Mesenchymal stem cell (in vitro differentiated cells and primary cell): Measurements from ENCODE around the gene FBXO31.

Experiments used
- DNase-seq: peaks from one replicate; pipeline ENCODE4 v3.0.0-alpha.2; 2013
- H2AFZ ChIP-seq: one replicate; pipeline ENCODE4 v1.6.1; 2013; ENCODE audit warnings: low read depth, mild to moderate bottlenecking, control low read depth, inconsistent platforms, low read length, moderate library complexity
- H2AK5ac ChIP-seq: 2 replicates; pipeline ENCODE4 v1.6.1; 2013; ENCODE audit warnings: low read length, moderate library complexity, mild to moderate bottlenecking, inconsistent platforms; ENCODE audit not compliant: severe bottlenecking
- H2BK120ac ChIP-seq: one replicate; pipeline ENCODE4 v1.6.1; 2013; ENCODE audit warnings: low read depth, mild to moderate bottlenecking, inconsistent platforms, low read length, moderate library complexity
- H2BK12ac ChIP-seq, 2 experiments: one replicate each; pipeline ENCODE4 v1.6.1; 2013; ENCODE audit warnings: inconsistent platforms in 2 of 2, low read length in 2 of 2, mild to moderate bottlenecking in 2 of 2, moderate library complexity in 2 of 2, control low read depth in 1 of 2
- H2BK15ac ChIP-seq: one replicate; pipeline ENCODE4 v1.6.1; 2013; ENCODE audit warnings: mild to moderate bottlenecking, low read depth, inconsistent platforms; ENCODE audit not compliant: poor library complexity, severe bottlenecking
- H2BK5ac ChIP-seq: 2 replicates; pipeline ENCODE4 v1.6.1; 2013; ENCODE audit warnings: low read depth, mild to moderate bottlenecking, low read length, control low read depth, inconsistent platforms; ENCODE audit not compliant: poor library complexity, severe bottlenecking
- H3K14ac ChIP-seq, 2 experiments: one replicate each; pipeline ENCODE4 v1.6.1; 2013; ENCODE audit warnings: inconsistent platforms in 2 of 2, low read length in 2 of 2, control low read depth in 1 of 2, mild to moderate bottlenecking in 1 of 2, moderate library complexity in 1 of 2
- H3K18ac ChIP-seq, 2 experiments: one replicate each; pipeline ENCODE4 v1.6.1; 2013; ENCODE audit warnings: inconsistent platforms in 2 of 2, low read length in 2 of 2, control low read depth in 1 of 2, low read depth in 1 of 2, mild to moderate bottlenecking in 1 of 2
- H3K23ac ChIP-seq, 2 experiments: one replicate each; pipeline ENCODE4 v1.6.1; 2013; ENCODE audit warnings: inconsistent platforms in 2 of 2, low read length in 2 of 2, mild to moderate bottlenecking in 2 of 2, moderate library complexity in 2 of 2, control low read depth in 1 of 2
- H3K27ac ChIP-seq: 2 replicates; pipeline ENCODE4 v1.5.1; 2013; ENCODE audit warnings: mild to moderate bottlenecking, moderate library complexity, low read length, control low read depth, inconsistent platforms; ENCODE audit not compliant: poor library complexity, severe bottlenecking
- H3K27me3 ChIP-seq, 2 experiments: 2 replicates each; pipeline versions ENCODE4 v1.6.1 to v1.7.0; 2013; ENCODE audit warnings: low read length in 2 of 2, mild to moderate bottlenecking in 2 of 2, moderate library complexity in 2 of 2, control low read depth in 1 of 2, inconsistent platforms in 1 of 2; ENCODE audit not compliant: control insufficient read depth in 1 of 2, insufficient read depth in 1 of 2
- H3K36me3 ChIP-seq, 2 experiments: 2 replicates each; pipeline versions ENCODE4 v1.6.1 to v1.7.0; 2013; ENCODE audit warnings: low read length in 2 of 2, control low read depth in 1 of 2, inconsistent platforms in 1 of 2, low read depth in 1 of 2, mild to moderate bottlenecking in 1 of 2; ENCODE audit not compliant: insufficient read depth in 2 of 2, control insufficient read depth in 1 of 2
- H3K4ac ChIP-seq, 2 experiments: one replicate each; pipeline ENCODE4 v1.6.1; 2013; ENCODE audit warnings: inconsistent platforms in 2 of 2, low read length in 2 of 2, mild to moderate bottlenecking in 2 of 2, moderate library complexity in 2 of 2, control low read depth in 1 of 2, low read depth in 1 of 2
- H3K4me1 ChIP-seq: 2 replicates; pipeline ENCODE4 v1.6.1; 2013; ENCODE audit warnings: low read depth, low read length, control low read depth; ENCODE audit not compliant: control insufficient read depth, insufficient read depth
- H3K4me2 ChIP-seq: 2 replicates; pipeline ENCODE4 v1.6.1; 2013; ENCODE audit warnings: low read length, mild to moderate bottlenecking, inconsistent platforms; ENCODE audit not compliant: poor library complexity, severe bottlenecking
- H3K4me3 ChIP-seq, 2 experiments: 2 replicates each; pipeline versions ENCODE4 v1.5.1 to v1.7.0; 2013; ENCODE audit warnings: low read length in 2 of 2, mild to moderate bottlenecking in 2 of 2, control low read depth in 1 of 2, low read depth in 1 of 2; ENCODE audit not compliant: insufficient read depth in 1 of 2
- H3K79me1 ChIP-seq: replicated peaks from 2 replicates; pipeline ENCODE4 v1.6.1; 2013; ENCODE audit warnings: mild to moderate bottlenecking, control low read depth, low read length, inconsistent platforms; ENCODE audit not compliant: poor library complexity, severe bottlenecking
- H3K9ac ChIP-seq: 2 replicates; pipeline ENCODE4 v1.7.0; 2013; ENCODE audit warnings: mild to moderate bottlenecking, low read length, moderate library complexity
- H3K9me3 ChIP-seq: 2 replicates; pipeline ENCODE4 v1.7.0; 2013; ENCODE audit warnings: mild to moderate bottlenecking, low read length; ENCODE audit not compliant: control insufficient read depth
- H4K8ac ChIP-seq: one replicate; pipeline ENCODE4 v1.6.1; 2013; ENCODE audit warnings: inconsistent platforms, mild to moderate bottlenecking, low read length, moderate library complexity
- H4K91ac ChIP-seq: one replicate; pipeline ENCODE4 v1.6.1; 2013; ENCODE audit warnings: mild to moderate bottlenecking, low read length, inconsistent platforms
- WGBS: methylation state at CpG from one replicate; pipeline ENCODE4 v1.1.7; 2013; ENCODE audit warnings: mixed read lengths; 5-methylcytosine and 5-hydroxymethylcytosine counted together

The FBXO31 gene

DNA sequence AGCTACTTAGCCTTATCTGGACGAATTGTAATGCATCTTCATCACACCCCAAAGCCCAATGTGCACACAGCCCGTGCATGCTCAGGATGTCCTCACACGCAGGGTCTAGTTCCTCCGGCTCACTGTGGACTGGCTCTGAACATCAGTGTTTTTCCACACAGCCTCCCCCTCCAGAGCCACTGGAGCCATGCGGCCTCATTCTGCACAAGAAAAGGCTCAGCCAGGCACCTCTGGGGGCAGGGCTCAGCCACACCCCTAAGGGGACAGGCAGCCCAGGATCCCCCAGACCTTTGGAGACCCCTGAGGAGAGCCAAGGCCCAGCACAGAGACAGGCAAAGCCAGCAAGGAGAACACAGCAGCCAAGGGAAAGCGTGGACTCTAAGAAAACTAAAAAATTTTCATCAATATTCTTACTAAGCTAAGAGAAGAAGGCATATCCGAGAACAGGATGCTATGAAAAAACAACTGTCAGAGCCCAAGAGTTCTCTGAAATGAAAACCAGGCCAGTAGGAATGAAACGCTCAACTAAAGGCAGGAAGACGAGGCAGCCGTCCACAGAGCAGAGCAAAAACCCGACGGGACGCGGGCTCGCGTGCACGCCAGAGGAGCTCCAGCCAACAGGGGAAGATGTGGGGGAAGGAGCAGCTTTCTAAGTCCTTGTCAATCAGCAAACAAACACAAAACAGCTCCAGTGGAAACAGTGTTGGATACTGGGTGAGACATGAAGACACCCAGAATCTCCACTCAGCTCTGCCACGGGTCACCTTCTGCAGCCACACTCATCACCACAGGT, 43.0 kb upstream of the FBXO31 start:
- no peak for DNase-seq
- no peaks in the 10 kb centered on the region for H3K9me3 ChIP-seq
- 83% methylated on average over 12 of the region's 18 CpGs for WGBS
- no peak overlapping the region for H3K9ac ChIP-seq
- H2AK5ac ChIP-seq, result no peak overlapping the region
- no peak overlapping the region for H3K18ac ChIP-seq
- no peak overlapping the region for H2BK15ac ChIP-seq
- H2BK12ac ChIP-seq, result no peak overlapping the region
- no peak overlapping the region for H3K4ac ChIP-seq
- H4K91ac ChIP-seq, result no peak overlapping the region
- H3K27ac ChIP-seq, result no peak overlapping the region
- H3K4me3 ChIP-seq, result no peak overlapping the region
- no peaks in the 10 kb centered on the region for H3K27me3 ChIP-seq
- H2AFZ ChIP-seq, result no peak overlapping the region
- H3K14ac ChIP-seq, result no peak overlapping the region
- H2BK120ac ChIP-seq, result no peak overlapping the region
- H3K36me3 ChIP-seq, result peaks cover 57 to 87% of the 10 kb centered on the region in 2 experiments
- peaks cover 8% of the 10 kb centered on the region for H3K4me1 ChIP-seq
- H2BK5ac ChIP-seq, result no peak overlapping the region
- H3K23ac ChIP-seq, result no peak overlapping the region
- H3K4me2 ChIP-seq, result no peak overlapping the region
- H4K8ac ChIP-seq, result no peak overlapping the region
- H3K79me1 ChIP-seq, result peaks cover 56% of the 10 kb centered on the region

DNA sequence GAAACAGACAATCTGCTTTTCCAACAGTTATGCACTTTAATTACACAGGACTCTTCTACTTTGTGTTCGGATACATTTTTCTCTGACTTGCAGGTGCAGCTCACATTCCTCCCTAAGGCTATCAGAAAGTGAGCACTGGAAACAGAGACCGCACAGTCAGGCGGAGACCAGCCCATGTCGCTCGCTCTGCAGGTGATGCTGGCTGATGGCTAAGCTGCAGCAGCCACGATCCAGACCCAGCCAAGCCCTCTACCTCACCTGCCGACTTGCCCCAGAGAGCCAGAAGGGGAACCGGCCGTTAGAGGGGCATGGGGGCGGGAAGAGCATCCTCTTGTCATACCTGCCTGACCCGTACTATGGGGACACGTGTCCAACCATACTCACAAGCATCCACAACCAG, 42.4 kb upstream of the FBXO31 start:
- Histone ChIP-seq H3K27ac (no peak overlapping the region), H3K4ac (no peak overlapping the region), H3K4me3 (no peak overlapping the region), H3K9me3 (no peaks in the 10 kb centered on the region), H2BK5ac (no peak overlapping the region), H3K9ac (no peak overlapping the region), H3K27me3 (no peaks in the 10 kb centered on the region), H3K4me2 (no peak overlapping the region), H4K91ac (no peak overlapping the region), H3K79me1 (peaks cover 61% of the 10 kb centered on the region), H4K8ac (no peak overlapping the region), H2AK5ac (no peak overlapping the region), H3K4me1 (peaks cover 6% of the 10 kb centered on the region), H3K23ac (no peak overlapping the region), H3K36me3 (peaks cover 62 to 89% of the 10 kb centered on the region in 2 experiments), H2BK120ac (no peak overlapping the region), H3K18ac (no peak overlapping the region), H2BK12ac (no peak overlapping the region), H2AFZ (no peak overlapping the region), H3K14ac (no peak overlapping the region), H2BK15ac (no peak overlapping the region)
- WGBS, result 96% methylated on average over 12 of the region's 12 CpGs
- no peak for DNase-seq

DNA sequence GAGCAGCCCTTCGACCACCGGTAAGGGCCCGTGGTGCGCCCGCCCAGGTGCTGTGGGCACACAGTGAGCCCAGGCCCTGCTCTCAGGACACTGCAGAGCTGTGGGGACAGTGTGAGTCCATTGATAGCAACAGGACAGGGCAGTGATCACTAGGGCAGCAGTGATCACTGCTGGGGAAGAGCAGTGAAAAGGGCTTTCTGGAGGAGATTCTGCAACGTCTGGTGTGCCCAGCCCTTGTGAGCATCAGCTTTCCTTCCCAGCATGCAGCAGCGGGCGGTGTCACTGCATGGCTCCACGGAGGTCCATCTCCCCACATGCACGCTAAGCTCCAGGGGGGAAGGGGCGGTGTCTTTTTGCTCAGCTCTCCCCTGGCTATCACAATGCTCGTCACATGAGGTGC, 40.7 kb upstream of the FBXO31 start:
- no peak overlapping the region for H3K4me2 ChIP-seq
- no peak overlapping the region for H2AK5ac ChIP-seq
- H4K91ac ChIP-seq, result no peak overlapping the region
- H3K4ac ChIP-seq, result no peak overlapping the region
- H2AFZ ChIP-seq, result no peak overlapping the region
- 88% methylated on average over 12 of the region's 12 CpGs for WGBS
- DNase-seq, result no peak
- no peak overlapping the region for H2BK12ac ChIP-seq
- H3K79me1 ChIP-seq, result peaks cover 67% of the 10 kb centered on the region
- H3K27me3 ChIP-seq, result no peaks in the 10 kb centered on the region
- peaks cover 6% of the 10 kb centered on the region for H3K4me1 ChIP-seq
- no peak overlapping the region for H2BK15ac ChIP-seq
- H3K4me3 ChIP-seq, result no peak overlapping the region
- no peak overlapping the region for H2BK120ac ChIP-seq
- no peak overlapping the region for H3K9ac ChIP-seq
- no peak overlapping the region for H4K8ac ChIP-seq
- H2BK5ac ChIP-seq, result no peak overlapping the region
- no peak overlapping the region for H3K23ac ChIP-seq
- H3K27ac ChIP-seq, result no peak overlapping the region
- peaks cover 67 to 92% of the 10 kb centered on the region in 2 experiments for H3K36me3 ChIP-seq
- H3K18ac ChIP-seq, result no peak overlapping the region
- no peaks in the 10 kb centered on the region for H3K9me3 ChIP-seq
- no peak overlapping the region for H3K14ac ChIP-seq

DNA sequence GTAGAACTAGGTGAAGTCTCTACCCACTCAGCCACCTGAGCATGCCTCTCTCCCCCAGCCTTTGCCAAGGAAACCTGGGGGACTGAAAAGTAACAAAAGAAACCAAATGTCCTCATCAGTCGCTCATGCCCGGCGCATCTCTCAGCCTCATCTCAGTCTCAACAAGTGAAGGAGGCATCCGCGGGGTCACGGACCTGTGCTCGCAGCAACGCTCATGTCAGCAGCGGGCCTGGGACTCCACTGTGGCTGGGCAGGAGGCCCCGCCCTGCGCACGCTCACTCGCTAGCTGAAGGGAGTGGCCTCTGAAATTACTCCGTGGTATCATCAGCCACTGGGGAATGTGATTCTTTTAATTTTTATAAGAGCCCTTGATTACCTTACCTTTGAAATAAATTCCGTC, 39.9 kb upstream of the FBXO31 start:
- 98% methylated on average over 13 of the region's 15 CpGs for WGBS
- Histone ChIP-seq H3K4me2 (no peak overlapping the region), H2AK5ac (no peak overlapping the region), H4K8ac (no peak overlapping the region), H3K4me1 (peaks cover 6% of the 10 kb centered on the region), H3K79me1 (peaks cover 59% of the 10 kb centered on the region), H2AFZ (no peak overlapping the region), H2BK12ac (no peak overlapping the region), H3K4ac (no peak overlapping the region), H3K36me3 (peaks cover 61 to 91% of the 10 kb centered on the region in 2 experiments), H3K27me3 (no peaks in the 10 kb centered on the region), H2BK15ac (no peak overlapping the region), H3K9me3 (no peaks in the 10 kb centered on the region), H3K23ac (no peak overlapping the region), H2BK120ac (no peak overlapping the region), H3K18ac (no peak overlapping the region), H4K91ac (no peak overlapping the region), H3K27ac (no peak overlapping the region), H3K4me3 (no peak overlapping the region), H3K14ac (no peak overlapping the region), H3K9ac (no peak overlapping the region), H2BK5ac (no peak overlapping the region)
- DNase-seq, result no peak
